HUES6 (cell line): ENCODE data around the gene LIX1L.

Experiments
- H3K27ac ChIP-seq: 2 replicates; pipeline ENCODE4 v1.7.0; 2013; ENCODE audit warnings: low read depth, mild to moderate bottlenecking, low read length, inconsistent platforms
- H3K27me3 ChIP-seq: 2 replicates; pipeline ENCODE4 v1.6.1; 2013; ENCODE audit warnings: low read length; ENCODE audit not compliant: control insufficient read depth, insufficient read depth
- H3K36me3 ChIP-seq: 2 replicates; pipeline ENCODE4 v1.6.1; 2013; ENCODE audit warnings: low read length; ENCODE audit not compliant: control insufficient read depth, insufficient read depth
- H3K4me1 ChIP-seq: 2 replicates; pipeline ENCODE4 v1.6.1; 2013; ENCODE audit warnings: low read length; ENCODE audit not compliant: control insufficient read depth, insufficient read depth
- H3K4me3 ChIP-seq: 2 replicates; pipeline ENCODE4 v1.5.1; 2013; ENCODE audit warnings: low read depth, low read length
- H3K9ac ChIP-seq: one replicate; pipeline ENCODE4 v1.6.1; 2013; ENCODE audit warnings: mild to moderate bottlenecking, low read length
- H3K9me3 ChIP-seq: 2 replicates; pipeline ENCODE4 v1.6.1; 2013; ENCODE audit warnings: low read depth, low read length; ENCODE audit not compliant: control insufficient read depth, insufficient read depth

Gene LIX1L

DNA sequence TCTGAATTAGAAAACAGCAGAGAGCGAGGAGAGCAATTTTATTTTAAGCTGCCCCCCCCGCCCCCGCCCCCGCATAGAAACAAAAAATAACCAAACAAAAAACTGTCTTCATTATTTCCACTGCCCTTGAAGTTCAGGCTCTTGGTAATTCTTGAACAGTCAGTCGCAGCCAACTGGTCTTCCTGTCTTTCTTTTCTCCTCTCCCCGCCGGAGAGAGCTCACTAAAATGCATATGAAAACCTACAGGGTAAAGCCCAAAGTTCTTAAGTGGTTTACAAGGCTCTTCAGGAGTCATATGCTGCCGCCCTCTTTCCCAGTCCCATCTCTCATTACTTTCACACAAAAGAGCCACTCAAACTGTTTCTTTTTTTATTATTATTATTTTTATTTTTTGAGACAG, 71.0 kb downstream of the LIX1L start:
- Histone ChIP-seq H3K36me3 (no peaks in the 10 kb centered on the region), H3K9ac (no peak overlapping the region), H3K27ac (no peak overlapping the region), H3K4me3 (no peak overlapping the region; the same call in 1 of the 2 replicates), H3K9me3 (no peaks in the 10 kb centered on the region), H3K27me3 (peaks cover 29% of the 10 kb centered on the region), H3K4me1 (peaks cover 10% of the 10 kb centered on the region)

DNA sequence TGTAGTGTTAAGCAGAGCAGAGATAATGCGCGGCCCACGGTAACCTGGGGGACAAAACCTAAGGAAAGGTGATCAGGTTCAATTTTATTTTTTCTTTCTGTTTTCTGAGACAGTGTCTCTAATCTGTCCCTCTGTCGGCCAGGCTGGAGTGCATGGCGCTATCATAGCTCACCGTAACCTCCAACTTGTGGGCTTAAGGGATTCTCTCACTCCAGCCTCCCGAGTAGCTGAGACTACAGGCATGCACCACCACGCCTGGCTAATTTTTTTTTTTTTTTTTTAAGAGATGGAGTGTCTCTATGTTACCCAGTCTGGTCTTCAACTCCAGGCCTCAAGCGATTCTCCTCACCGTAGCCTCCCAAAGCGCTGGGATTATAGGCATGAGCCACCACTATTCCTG, 71.4 kb downstream of the LIX1L start:
- peaks cover 6% of the 10 kb centered on the region; the same call in 1 of the 2 replicates for H3K4me1 ChIP-seq
- peak overlapping the region; percentile 78 for H3K4me3 ChIP-seq
- no peaks in the 10 kb centered on the region for H3K36me3 ChIP-seq
- H3K27ac ChIP-seq, result no peak overlapping the region
- H3K27me3 ChIP-seq, result peaks cover 29% of the 10 kb centered on the region
- no peaks in the 10 kb centered on the region for H3K9me3 ChIP-seq
- no peak overlapping the region for H3K9ac ChIP-seq

DNA sequence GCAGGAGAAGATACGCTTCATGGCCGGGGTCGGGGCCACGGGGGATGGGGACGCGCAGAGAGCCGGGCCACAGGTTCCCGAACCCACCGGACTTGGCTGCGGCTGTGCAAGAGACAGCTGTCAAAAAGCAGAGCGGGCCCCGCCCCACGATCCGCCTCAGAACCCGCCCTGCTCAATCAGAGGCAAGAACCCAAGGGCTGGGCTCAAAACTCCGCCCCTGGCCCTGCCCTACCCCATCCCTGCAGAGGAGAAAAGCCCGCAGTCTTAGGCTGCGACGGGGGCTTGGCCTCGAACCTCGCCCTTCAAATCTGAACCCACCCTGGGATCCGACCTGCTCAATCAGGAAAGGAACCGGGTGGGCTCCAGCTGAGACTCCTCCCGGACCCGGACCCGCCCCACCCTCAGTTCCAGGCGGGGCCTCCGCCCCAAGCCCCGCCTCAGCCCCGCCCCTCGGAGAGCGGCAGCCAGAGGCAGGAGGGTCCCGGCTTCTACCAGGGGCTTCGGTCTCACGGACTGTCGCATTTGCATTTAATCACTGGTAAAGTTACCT, 72.0 kb downstream of the LIX1L start, which contains the start of gene ANKRD35:
Gene ANKRD35 (minus strand): TSS at position 129 of the 550 bp plus-strand sequence. CDS start 108 bp downstream, at position 21.
- Histone ChIP-seq H3K9me3 (no peaks in the 10 kb centered on the region), H3K27ac (no peak within 1 kb of the TSS), H3K4me3 (peak within 1 kb of the TSS; percentile 78), H3K27me3 (peaks cover 29% of the 10 kb centered on the region), H3K9ac (no peak within 1 kb of the TSS), H3K36me3 (no peaks in the 10 kb centered on the region), H3K4me1 (0 out of 2 replicates have a peak, but pooled peaks cover 5% of the 10 kb centered on the region)

DNA sequence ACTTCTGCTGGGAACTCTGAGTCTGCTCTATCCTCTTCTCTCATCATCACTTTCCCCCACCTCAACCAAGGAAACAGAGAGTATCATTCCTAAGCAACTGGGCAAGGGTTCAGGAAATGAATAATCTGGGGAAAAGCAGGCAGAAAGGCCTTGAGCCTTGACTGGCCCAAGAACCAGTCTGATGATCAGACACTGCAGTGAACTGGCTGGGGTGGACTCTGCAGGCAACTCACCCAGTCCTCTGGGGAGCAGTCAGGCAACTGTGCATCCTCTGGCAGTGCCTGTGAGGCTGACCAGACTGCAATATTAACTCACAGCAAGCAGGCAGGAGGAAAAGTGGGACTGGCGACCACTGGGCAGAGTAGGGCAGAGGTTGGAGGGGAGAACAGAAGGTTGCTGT, 73.1 kb downstream of the LIX1L start:
- Histone ChIP-seq H3K4me1 (peaks cover 9% of the 10 kb centered on the region), H3K9ac (no peak overlapping the region), H3K27ac (no peak overlapping the region), H3K27me3 (peaks cover 29% of the 10 kb centered on the region), H3K4me3 (no peak overlapping the region), H3K36me3 (no peaks in the 10 kb centered on the region), H3K9me3 (no peaks in the 10 kb centered on the region)
